ENCODE results near the gene BLVRA.

Gene BLVRA

GRCh38 chr7:43834463-43835251, 76.2 kb downstream of the BLVRA start:
- Histone ChIP-seq H3K36me3 (ENCODE audit: control insufficient read depth, insufficient read depth, low read length) (no peaks in the 10 kb centered on the region), H3K27me3 (ENCODE audit: control insufficient read depth, insufficient read depth, low read length) (no peaks in the 10 kb centered on the region), H3K4me3 (ENCODE audit: low read length) (no peak overlapping the region), H3K4me1 (ENCODE audit: control insufficient read depth, insufficient read depth, low read length) (no peaks in the 10 kb centered on the region; the same call in 1 of the 2 replicates), H3K9me3 (ENCODE audit: control insufficient read depth, insufficient read depth, low read length) (no peaks in the 10 kb centered on the region), H3K27ac (ENCODE audit: low read length) (no peak overlapping the region)
- no peak for DNase-seq (ENCODE audit: low read depth, low spot score)
- WGBS (ENCODE audit: insufficient coverage, insufficient read length): no CpG with 5 or more reads among the region's 8 CpGs

GRCh38 chr7:43838201-43838658, 79.8 kb downstream of the BLVRA start:
- H3K9me3 ChIP-seq (ENCODE audit: control insufficient read depth, insufficient read depth, low read length): no peaks in the 10 kb centered on the region
- DNase-seq (ENCODE audit: low read depth, low spot score): no peak
- no CpG with 5 or more reads among the region's 9 CpGs for WGBS (ENCODE audit: insufficient coverage, insufficient read length)
- H3K27ac ChIP-seq (ENCODE audit: low read length): no peak overlapping the region
- no peaks in the 10 kb centered on the region for H3K36me3 ChIP-seq (ENCODE audit: control insufficient read depth, insufficient read depth, low read length)
- no peaks in the 10 kb centered on the region for H3K27me3 ChIP-seq (ENCODE audit: control insufficient read depth, insufficient read depth, low read length)
- no peaks in the 10 kb centered on the region; the same call in 1 of the 2 replicates for H3K4me1 ChIP-seq (ENCODE audit: control insufficient read depth, insufficient read depth, low read length)
- H3K4me3 ChIP-seq (ENCODE audit: low read length): no peak overlapping the region

- DNase-seq (ENCODE audit: low read depth, low spot score): no peak
- H3K36me3 ChIP-seq (ENCODE audit: control insufficient read depth, insufficient read depth, low read length): no peaks in the 10 kb centered on the region
- no peaks in the 10 kb centered on the region; the same call in 1 of the 2 replicates for H3K4me1 ChIP-seq (ENCODE audit: control insufficient read depth, insufficient read depth, low read length)
- H3K27ac ChIP-seq (ENCODE audit: low read length): no peak overlapping the region
- no peak overlapping the region for H3K4me3 ChIP-seq (ENCODE audit: low read length)
- WGBS (ENCODE audit: insufficient coverage, insufficient read length): no CpG with 5 or more reads among the region's 4 CpGs
- no peaks in the 10 kb centered on the region for H3K27me3 ChIP-seq (ENCODE audit: control insufficient read depth, insufficient read depth, low read length)
- H3K9me3 ChIP-seq (ENCODE audit: control insufficient read depth, insufficient read depth, low read length): no peaks in the 10 kb centered on the region
Observed at GRCh38 chr7:43843296-43843695, 84.8 kb downstream of the BLVRA start.

- no peaks in the 10 kb centered on the region for H3K36me3 ChIP-seq (ENCODE audit: control insufficient read depth, insufficient read depth, low read length)
- H3K27ac ChIP-seq (ENCODE audit: low read length): no peak overlapping the region
- H3K4me1 ChIP-seq (ENCODE audit: control insufficient read depth, insufficient read depth, low read length): no peaks in the 10 kb centered on the region
- no CpG with 5 or more reads among the region's 2 CpGs for WGBS (ENCODE audit: insufficient coverage, insufficient read length)
- H3K9me3 ChIP-seq (ENCODE audit: control insufficient read depth, insufficient read depth, low read length): no peaks in the 10 kb centered on the region
- no peaks in the 10 kb centered on the region for H3K27me3 ChIP-seq (ENCODE audit: control insufficient read depth, insufficient read depth, low read length)
- no peak overlapping the region for H3K4me3 ChIP-seq (ENCODE audit: low read length)
- no peak for DNase-seq (ENCODE audit: low read depth, low spot score)
Observed at GRCh38 chr7:43844257-43844656, 85.8 kb downstream of the BLVRA start.

- no peak overlapping the region for H3K27ac ChIP-seq (ENCODE audit: low read length)
- no peaks in the 10 kb centered on the region for H3K9me3 ChIP-seq (ENCODE audit: control insufficient read depth, insufficient read depth, low read length)
- no CpG with 5 or more reads among the region's 2 CpGs for WGBS (ENCODE audit: insufficient coverage, insufficient read length)
- DNase-seq (ENCODE audit: low read depth, low spot score): no peak
- no peak overlapping the region for H3K4me3 ChIP-seq (ENCODE audit: low read length)
- H3K36me3 ChIP-seq (ENCODE audit: control insufficient read depth, insufficient read depth, low read length): no peaks in the 10 kb centered on the region
- H3K27me3 ChIP-seq (ENCODE audit: control insufficient read depth, insufficient read depth, low read length): no peaks in the 10 kb centered on the region
- H3K4me1 ChIP-seq (ENCODE audit: control insufficient read depth, insufficient read depth, low read length): no peaks in the 10 kb centered on the region
Observed at GRCh38 chr7:43844662-43845061, 86.2 kb downstream of the BLVRA start.

GRCh38 chr7:43847496-43847895, 89.0 kb downstream of the BLVRA start:
- Histone ChIP-seq H3K36me3 (ENCODE audit: control insufficient read depth, insufficient read depth, low read length) (no peaks in the 10 kb centered on the region), H3K27me3 (ENCODE audit: control insufficient read depth, insufficient read depth, low read length) (no peaks in the 10 kb centered on the region), H3K9me3 (ENCODE audit: control insufficient read depth, insufficient read depth, low read length) (no peaks in the 10 kb centered on the region), H3K4me1 (ENCODE audit: control insufficient read depth, insufficient read depth, low read length) (no peaks in the 10 kb centered on the region), H3K4me3 (ENCODE audit: low read length) (no peak overlapping the region), H3K27ac (ENCODE audit: low read length) (no peak overlapping the region)
- DNase-seq (ENCODE audit: low read depth, low spot score): no peak
- no CpG with 5 or more reads among the region's 4 CpGs for WGBS (ENCODE audit: insufficient coverage, insufficient read length)

GRCh38 chr7:43849047-43849446, 90.6 kb downstream of the BLVRA start:
- no peak overlapping the region for H3K27ac ChIP-seq (ENCODE audit: low read length)
- no peaks in the 10 kb centered on the region for H3K27me3 ChIP-seq (ENCODE audit: control insufficient read depth, insufficient read depth, low read length)
- no peak overlapping the region for H3K4me3 ChIP-seq (ENCODE audit: low read length)
- WGBS (ENCODE audit: insufficient coverage, insufficient read length): no CpG with 5 or more reads among the region's 2 CpGs
- no peaks in the 10 kb centered on the region for H3K36me3 ChIP-seq (ENCODE audit: control insufficient read depth, insufficient read depth, low read length)
- H3K4me1 ChIP-seq (ENCODE audit: control insufficient read depth, insufficient read depth, low read length): no peaks in the 10 kb centered on the region
- no peaks in the 10 kb centered on the region for H3K9me3 ChIP-seq (ENCODE audit: control insufficient read depth, insufficient read depth, low read length)
- no peak for DNase-seq (ENCODE audit: low read depth, low spot score)

- no CpG with 5 or more reads among the region's 5 CpGs for WGBS (ENCODE audit: insufficient coverage, insufficient read length)
- no peak for DNase-seq (ENCODE audit: low read depth, low spot score)
Observed at GRCh38 chr7:43850348-43851116, 92.1 kb downstream of the BLVRA start.

GRCh38 chr7:43851805-43852204, 93.3 kb downstream of the BLVRA start:
- no peak overlapping the region for H3K4me3 ChIP-seq (ENCODE audit: low read length)
- H3K27ac ChIP-seq (ENCODE audit: low read length): no peak overlapping the region
- DNase-seq (ENCODE audit: low read depth, low spot score): no peak
- H3K9me3 ChIP-seq (ENCODE audit: control insufficient read depth, insufficient read depth, low read length): no peaks in the 10 kb centered on the region
- no peaks in the 10 kb centered on the region for H3K36me3 ChIP-seq (ENCODE audit: control insufficient read depth, insufficient read depth, low read length)
- no CpG with 5 or more reads among the region's 2 CpGs for WGBS (ENCODE audit: insufficient coverage, insufficient read length)
- no peaks in the 10 kb centered on the region for H3K27me3 ChIP-seq (ENCODE audit: control insufficient read depth, insufficient read depth, low read length)
- no peaks in the 10 kb centered on the region for H3K4me1 ChIP-seq (ENCODE audit: control insufficient read depth, insufficient read depth, low read length)

More at GRCh38 chr7:43850348-43851116, 92.1 kb downstream of the BLVRA start:
- Histone ChIP-seq H3K9me3 (ENCODE audit: control insufficient read depth, insufficient read depth, low read length) (no peaks in the 10 kb centered on the region), H3K36me3 (ENCODE audit: control insufficient read depth, insufficient read depth, low read length) (no peaks in the 10 kb centered on the region), H3K4me3 (ENCODE audit: low read length) (no peak overlapping the region), H3K27me3 (ENCODE audit: control insufficient read depth, insufficient read depth, low read length) (no peaks in the 10 kb centered on the region), H3K4me1 (ENCODE audit: control insufficient read depth, insufficient read depth, low read length) (no peaks in the 10 kb centered on the region), H3K27ac (ENCODE audit: low read length) (no peak overlapping the region)

GRCh38 chr7:43855176-43855575, 96.7 kb downstream of the BLVRA start:
- Histone ChIP-seq H3K4me3 (ENCODE audit: low read length) (no peak overlapping the region), H3K27ac (ENCODE audit: low read length) (no peak overlapping the region), H3K9me3 (ENCODE audit: control insufficient read depth, insufficient read depth, low read length) (no peaks in the 10 kb centered on the region), H3K4me1 (ENCODE audit: control insufficient read depth, insufficient read depth, low read length) (no peaks in the 10 kb centered on the region), H3K27me3 (ENCODE audit: control insufficient read depth, insufficient read depth, low read length) (no peaks in the 10 kb centered on the region), H3K36me3 (ENCODE audit: control insufficient read depth, insufficient read depth, low read length) (no peaks in the 10 kb centered on the region)
- no peak for DNase-seq (ENCODE audit: low read depth, low spot score)

Data from iPS DF 6.9 (cell line).